WTC11 (cell line): ENCODE measurements around the gene ANKIB1.

ENCODE experiments used
- TF ChIP-seq, protein P1 (sequence below): fragments of 200-600 bp; IDR thresholded peaks from 2 replicates; pipeline ENCODE4 v1.8.0; 2022; ENCODE audit warnings: antibody characterized with exemption
- TF ChIP-seq, protein P2 (sequence below): sonication (generic); formaldehyde crosslinking; IDR thresholded peaks from 2 replicates; pipeline ENCODE4 v1.8.1; 2023; ENCODE audit warnings: mild to moderate bottlenecking, missing genetic modification reagents, moderate library complexity

- TF ChIP-seq, protein P1, sequence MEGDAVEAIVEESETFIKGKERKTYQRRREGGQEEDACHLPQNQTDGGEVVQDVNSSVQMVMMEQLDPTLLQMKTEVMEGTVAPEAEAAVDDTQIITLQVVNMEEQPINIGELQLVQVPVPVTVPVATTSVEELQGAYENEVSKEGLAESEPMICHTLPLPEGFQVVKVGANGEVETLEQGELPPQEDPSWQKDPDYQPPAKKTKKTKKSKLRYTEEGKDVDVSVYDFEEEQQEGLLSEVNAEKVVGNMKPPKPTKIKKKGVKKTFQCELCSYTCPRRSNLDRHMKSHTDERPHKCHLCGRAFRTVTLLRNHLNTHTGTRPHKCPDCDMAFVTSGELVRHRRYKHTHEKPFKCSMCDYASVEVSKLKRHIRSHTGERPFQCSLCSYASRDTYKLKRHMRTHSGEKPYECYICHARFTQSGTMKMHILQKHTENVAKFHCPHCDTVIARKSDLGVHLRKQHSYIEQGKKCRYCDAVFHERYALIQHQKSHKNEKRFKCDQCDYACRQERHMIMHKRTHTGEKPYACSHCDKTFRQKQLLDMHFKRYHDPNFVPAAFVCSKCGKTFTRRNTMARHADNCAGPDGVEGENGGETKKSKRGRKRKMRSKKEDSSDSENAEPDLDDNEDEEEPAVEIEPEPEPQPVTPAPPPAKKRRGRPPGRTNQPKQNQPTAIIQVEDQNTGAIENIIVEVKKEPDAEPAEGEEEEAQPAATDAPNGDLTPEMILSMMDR: no peak
- TF ChIP-seq, protein P2, sequence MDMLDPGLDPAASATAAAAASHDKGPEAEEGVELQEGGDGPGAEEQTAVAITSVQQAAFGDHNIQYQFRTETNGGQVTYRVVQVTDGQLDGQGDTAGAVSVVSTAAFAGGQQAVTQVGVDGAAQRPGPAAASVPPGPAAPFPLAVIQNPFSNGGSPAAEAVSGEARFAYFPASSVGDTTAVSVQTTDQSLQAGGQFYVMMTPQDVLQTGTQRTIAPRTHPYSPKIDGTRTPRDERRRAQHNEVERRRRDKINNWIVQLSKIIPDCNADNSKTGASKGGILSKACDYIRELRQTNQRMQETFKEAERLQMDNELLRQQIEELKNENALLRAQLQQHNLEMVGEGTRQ (CRISPR knock-in tag): no peak
These were observed 106.2 kb downstream of the ANKIB1 start for GRCh38 chr7:92352009-92352408.
